Neural cell (in vitro differentiated cells): ENCODE results near the gene DLGAP4. TPM values are rescaled to one million over a fixed set of nuclear protein-coding genes. Genes with fewer than 3 reads are reported as not detected.

Experiments
- H2AFZ ChIP-seq: fragments of 200-600, 300-800 bp; sonication (generic), shearing (Covaris generic); 2 replicates; pipeline ENCODE4 v1.6.0; 2014; ENCODE audit warnings: low read depth, mild to moderate bottlenecking, antibody characterized with exemption, low read length, moderate library complexity
- H3F3A ChIP-seq: fragments of 200-600 bp; shearing (Covaris generic); 2 replicates; pipeline ENCODE4 v1.6.1; 2016; ENCODE audit warnings: mild to moderate bottlenecking, moderate library complexity, mixed read lengths, antibody characterized with exemption, low read length; ENCODE audit not compliant: insufficient read depth, poor library complexity, severe bottlenecking
- H3K27ac ChIP-seq: fragments of 200-600, 300-800 bp; sonication (generic), shearing (Covaris generic); 2 replicates; pipeline ENCODE4 v1.5.1; 2014; ENCODE audit warnings: mild to moderate bottlenecking, low read length, moderate library complexity
- H3K27me3 ChIP-seq: fragments of 300-800, 200-600 bp; sonication (generic), shearing (Covaris generic); 2 replicates; pipeline ENCODE4 v1.6.0; 2014; ENCODE audit warnings: mild to moderate bottlenecking, low read depth, low read length, moderate library complexity; ENCODE audit not compliant: insufficient read depth
- H3K36me3 ChIP-seq: fragments of 300-800, 200-600 bp; sonication (generic), shearing (Covaris generic); 2 replicates; pipeline ENCODE4 v1.5.1; 2014; ENCODE audit warnings: mild to moderate bottlenecking, antibody characterized with exemption, low read length, moderate library complexity; ENCODE audit not compliant: insufficient read depth
- H3K4me2 ChIP-seq: fragments of 300-800, 200-600 bp; sonication (generic), shearing (Covaris generic); 2 replicates; pipeline ENCODE4 v1.6.0; 2014; ENCODE audit warnings: mild to moderate bottlenecking, low read length
- H3K4me3 ChIP-seq: fragments of 300-800, 200-600 bp; sonication (generic), shearing (Covaris generic); 2 replicates; pipeline ENCODE4 v1.5.1; 2014; ENCODE audit warnings: mild to moderate bottlenecking, low read length, moderate library complexity
- H3K79me2 ChIP-seq: fragments of 200-600 bp; shearing (Covaris generic); replicated peaks from 2 replicates; pipeline ENCODE4 v1.6.0; 2014; ENCODE audit warnings: mild to moderate bottlenecking, low read length, moderate library complexity; ENCODE audit not compliant: insufficient read depth
- H3K9ac ChIP-seq: fragments of 300-800, 200-600 bp; sonication (generic), shearing (Covaris generic); 2 replicates; pipeline ENCODE4 v1.6.1; 2016; ENCODE audit warnings: mild to moderate bottlenecking, low read length, mixed read lengths
- H3K9me2 ChIP-seq: fragments of 200-600 bp; shearing (Covaris generic); 2 replicates; pipeline ENCODE4 v1.6.1; 2016; ENCODE audit warnings: mild to moderate bottlenecking, low read length, mixed read lengths; ENCODE audit not compliant: insufficient read depth
- H3K9me3 ChIP-seq: fragments of 200-600, 300-800 bp; sonication (generic), shearing (Covaris generic); 2 replicates; pipeline ENCODE4 v1.6.1; 2016; ENCODE audit warnings: mild to moderate bottlenecking, mixed run types, low read length, moderate library complexity, mixed read lengths
- H4K20me1 ChIP-seq: fragments of 200-600 bp; shearing (Covaris generic); 2 replicates; pipeline ENCODE4 v1.6.1; 2016; ENCODE audit warnings: mild to moderate bottlenecking, mixed run types; ENCODE audit not compliant: insufficient read depth
- CTCF ChIP-seq: fragments of 450-650 bp; IDR thresholded peaks from 2 replicates; pipeline ENCODE4 v1.5.1; 2014; ENCODE audit warnings: antibody characterized with exemption, mild to moderate bottlenecking, moderate library complexity; ENCODE audit not compliant: poor library complexity, severe bottlenecking
- EP300 ChIP-seq: fragments of 450-650 bp; conservative IDR thresholded peaks from 2 replicates; pipeline ENCODE4 v1.6.1; 2014; ENCODE audit warnings: antibody characterized with exemption, mild to moderate bottlenecking, moderate library complexity; ENCODE audit not compliant: poor library complexity, severe bottlenecking
- EZH2 ChIP-seq: fragments of 200-600, 300-800 bp; shearing (Covaris generic), sonication (generic); IDR thresholded peaks from 2 replicates; pipeline ENCODE4 v1.6.1; 2014; ENCODE audit warnings: antibody characterized with exemption, low read length, borderline replicate concordance, mild to moderate bottlenecking; ENCODE audit not compliant: insufficient read depth, poor library complexity, severe bottlenecking
- MXI1 ChIP-seq: fragments of 450-650 bp; conservative IDR thresholded peaks from 2 replicates; pipeline ENCODE4 v1.6.1; 2014; ENCODE audit warnings: antibody characterized with exemption, mild to moderate bottlenecking; ENCODE audit not compliant: poor library complexity, severe bottlenecking
- POLR2AphosphoS5 ChIP-seq: IDR thresholded peaks from 2 replicates; pipeline ENCODE4 v1.6.1; 2012
- RAD21 ChIP-seq: fragments of 450-650 bp; conservative IDR thresholded peaks from 2 replicates; pipeline ENCODE4 v1.6.1; 2014; ENCODE audit warnings: antibody characterized with exemption, mild to moderate bottlenecking, moderate library complexity
- REST ChIP-seq: IDR thresholded peaks from 2 replicates; pipeline ENCODE4 v1.6.1; 2012; ENCODE audit warnings: borderline replicate concordance
- SMC3 ChIP-seq: fragments of 450-650 bp; conservative IDR thresholded peaks from 2 replicates; pipeline ENCODE4 v1.6.1; 2014; ENCODE audit warnings: antibody characterized with exemption, mild to moderate bottlenecking, moderate library complexity; ENCODE audit not compliant: poor library complexity
- TAF1 ChIP-seq: IDR thresholded peaks from 2 replicates; pipeline ENCODE4 v1.6.1; 2012; ENCODE audit warnings: low read depth
- polyA plus RNA-seq: library from polyadenylated mRNA; depleted of rRNA; stranded (reverse); fragments of >200 nt; gene quantifications from 2 replicates; pipeline ENCODE4 v1.2.3, GENCODE V29; 2014

DLGAP4 gene
- polyA plus RNA-seq, 1 donor from 2014 or later: 31.2 TPM

GRCh38 chr20:36504295-36504694, 198.2 kb downstream of the DLGAP4 start:
- Histone ChIP-seq H3K27ac (no peak overlapping the region), H3K27me3 (no peaks in the 10 kb centered on the region), H3K9ac (no peak overlapping the region), H3K4me2 (no peak overlapping the region), H3K9me2 (no peaks in the 10 kb centered on the region), H3K4me3 (no peak overlapping the region), H3F3A (peaks cover 4% of the 10 kb centered on the region), H3K9me3 (no peaks in the 10 kb centered on the region), H2AFZ (no peak overlapping the region), H3K79me2 (peaks cover 3% of the 10 kb centered on the region), H4K20me1 (peaks cover 6% of the 10 kb centered on the region), H3K36me3 (peaks cover 22% of the 10 kb centered on the region)
- no peak for TF ChIP-seq RAD21
- no peak for TF ChIP-seq TAF1

GRCh38 chr20:36506253-36506652, 200.1 kb downstream of the DLGAP4 start:
- Histone ChIP-seq H3K27me3 (no peaks in the 10 kb centered on the region), H3K9me3 (no peaks in the 10 kb centered on the region), H3K79me2 (peaks cover 3% of the 10 kb centered on the region), H2AFZ (no peak overlapping the region), H3F3A (peaks cover 4% of the 10 kb centered on the region), H3K4me3 (no peak overlapping the region), H3K9ac (no peak overlapping the region), H3K4me2 (no peak overlapping the region), H3K9me2 (no peaks in the 10 kb centered on the region), H4K20me1 (peaks cover 6% of the 10 kb centered on the region), H3K27ac (no peak overlapping the region), H3K36me3 (peaks cover 22% of the 10 kb centered on the region)
- TF ChIP-seq CTCF: no peak

GRCh38 chr20:36507746-36508145, 201.6 kb downstream of the DLGAP4 start:
- peaks cover 22% of the 10 kb centered on the region for H3K36me3 ChIP-seq
- peaks cover 4% of the 10 kb centered on the region for H3F3A ChIP-seq
- H3K9me2 ChIP-seq: no peaks in the 10 kb centered on the region
- H3K27me3 ChIP-seq: no peaks in the 10 kb centered on the region
- H3K79me2 ChIP-seq: peaks cover 3% of the 10 kb centered on the region
- H3K4me3 ChIP-seq: no peak overlapping the region
- H2AFZ ChIP-seq: no peak overlapping the region
- no peak for TF ChIP-seq SMC3
- no peak for TF ChIP-seq TAF1
- no peak for TF ChIP-seq POLR2AphosphoS5
- no peak for TF ChIP-seq REST
- TF ChIP-seq MXI1: no peak
- no peak for TF ChIP-seq CTCF
- TF ChIP-seq EP300: no peak
- no peak for TF ChIP-seq RAD21
- TF ChIP-seq EZH2: no peak
- no peak overlapping the region for H3K27ac ChIP-seq
- H4K20me1 ChIP-seq: peaks cover 6% of the 10 kb centered on the region
- H3K9me3 ChIP-seq: no peaks in the 10 kb centered on the region
- H3K9ac ChIP-seq: no peak overlapping the region
- no peak overlapping the region for H3K4me2 ChIP-seq
